ENCODE results near the gene TANK.

TANK gene

GRCh38 chr2:161147856-161148255 lies 12.4 kb upstream of the TANK start:
- Histone ChIP-seq H3K9ac (ENCODE audit: low read depth, low read length) (no peak overlapping the region), H3K4me3 (ENCODE audit: low read depth in 1 of 2, low read length in 2 of 2) (no peak overlapping the region), H3K4me1 (ENCODE audit: insufficient read depth, low read length) (no peaks in the 10 kb centered on the region), H4K20me1 (ENCODE audit: insufficient read depth, low read length) (no peaks in the 10 kb centered on the region), H3K9me3 (ENCODE audit: insufficient read depth, low read length, severe bottlenecking) (peaks cover 27% of the 10 kb centered on the region), H3K4me2 (ENCODE audit: insufficient read depth, low read length) (no peak overlapping the region), H3K79me2 (ENCODE audit: insufficient read depth, low read length) (no peaks in the 10 kb centered on the region), H3K27me3 (ENCODE audit: insufficient read depth, low read length, poor library complexity) (no peaks in the 10 kb centered on the region), H2AFZ (ENCODE audit: low read depth, low read length) (no peak overlapping the region), H3K27ac (ENCODE audit: low read length) (no peak overlapping the region), H3K36me3 (ENCODE audit: insufficient read depth, low read length) (no peaks in the 10 kb centered on the region)
- TF ChIP-seq EZH2 (IDR thresholded peaks at IDR 0.05; ENCODE audit: borderline replicate concordance, low read depth, low read length, severe bottlenecking) (no peak), CTCF (IDR thresholded peaks at IDR 0.05; ENCODE audit: borderline replicate concordance, extremely low read depth, low read length, poor library complexity, severe bottlenecking) (no peak)
- no peak for ATAC-seq (ENCODE audit: insufficient read depth, low read depth)
- no peak for DNase-seq

DNA sequence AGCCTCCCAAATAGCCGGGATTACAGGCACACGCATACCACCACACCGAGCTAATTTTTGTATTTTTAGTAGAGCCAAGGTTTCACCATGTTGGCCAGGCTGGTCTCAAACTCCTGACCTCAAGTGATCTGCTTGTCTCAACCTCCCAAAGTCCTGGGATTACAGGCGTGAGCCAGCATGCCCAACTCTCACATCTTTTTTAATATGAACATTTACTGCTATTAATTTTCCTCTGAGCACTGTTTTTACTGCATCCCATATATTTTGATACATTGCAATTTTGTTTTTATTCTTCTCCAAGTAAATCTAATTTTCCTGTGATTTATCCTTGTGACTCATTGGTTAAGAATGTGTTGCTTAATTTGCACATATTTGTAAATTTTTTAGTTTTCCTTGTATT lies 9.5 kb upstream of the TANK start:
- Histone ChIP-seq H3K4me2 (ENCODE audit: insufficient read depth, low read length) (no peak overlapping the region), H3K27me3 (ENCODE audit: insufficient read depth, low read length, poor library complexity) (no peaks in the 10 kb centered on the region), H3K9me3 (ENCODE audit: insufficient read depth, low read length, severe bottlenecking) (peaks cover 28% of the 10 kb centered on the region), H2AFZ (ENCODE audit: low read depth, low read length) (no peak overlapping the region), H3K79me2 (ENCODE audit: insufficient read depth, low read length) (no peaks in the 10 kb centered on the region), H3K36me3 (ENCODE audit: insufficient read depth, low read length) (no peaks in the 10 kb centered on the region), H4K20me1 (ENCODE audit: insufficient read depth, low read length) (no peaks in the 10 kb centered on the region), H3K4me3 (ENCODE audit: low read depth in 1 of 2, low read length in 2 of 2) (no peak overlapping the region), H3K27ac (ENCODE audit: low read length) (no peak overlapping the region), H3K9ac (ENCODE audit: low read depth, low read length) (no peak overlapping the region), H3K4me1 (ENCODE audit: insufficient read depth, low read length) (no peaks in the 10 kb centered on the region)
- no peak for ATAC-seq (ENCODE audit: insufficient read depth, low read depth)
- DNase-seq: no peak
- TF ChIP-seq CTCF (IDR thresholded peaks at IDR 0.05; ENCODE audit: borderline replicate concordance, extremely low read depth, low read length, poor library complexity, severe bottlenecking) (no peak), EZH2 (IDR thresholded peaks at IDR 0.05; ENCODE audit: borderline replicate concordance, low read depth, low read length, severe bottlenecking) (no peak)

GRCh38 chr2:161152302-161152701 lies 7.9 kb upstream of the TANK start:
- Histone ChIP-seq H3K79me2 (ENCODE audit: insufficient read depth, low read length) (no peaks in the 10 kb centered on the region), H3K4me1 (ENCODE audit: insufficient read depth, low read length) (no peaks in the 10 kb centered on the region), H3K27me3 (ENCODE audit: insufficient read depth, low read length, poor library complexity) (no peaks in the 10 kb centered on the region), H3K36me3 (ENCODE audit: insufficient read depth, low read length) (no peaks in the 10 kb centered on the region), H2AFZ (ENCODE audit: low read depth, low read length) (no peak overlapping the region), H4K20me1 (ENCODE audit: insufficient read depth, low read length) (no peaks in the 10 kb centered on the region), H3K4me3 (ENCODE audit: low read depth in 1 of 2, low read length in 2 of 2) (no peak overlapping the region), H3K9me3 (ENCODE audit: insufficient read depth, low read length, severe bottlenecking) (peaks cover 27% of the 10 kb centered on the region), H3K4me2 (ENCODE audit: insufficient read depth, low read length) (no peak overlapping the region), H3K9ac (ENCODE audit: low read depth, low read length) (no peak overlapping the region), H3K27ac (ENCODE audit: low read length) (no peak overlapping the region)
- no peak for DNase-seq
- no peak for ATAC-seq (ENCODE audit: insufficient read depth, low read depth)
- TF ChIP-seq EZH2 (IDR thresholded peaks at IDR 0.05; ENCODE audit: borderline replicate concordance, low read depth, low read length, severe bottlenecking) (no peak), CTCF (IDR thresholded peaks at IDR 0.05; ENCODE audit: borderline replicate concordance, extremely low read depth, low read length, poor library complexity, severe bottlenecking) (no peak)

DNA sequence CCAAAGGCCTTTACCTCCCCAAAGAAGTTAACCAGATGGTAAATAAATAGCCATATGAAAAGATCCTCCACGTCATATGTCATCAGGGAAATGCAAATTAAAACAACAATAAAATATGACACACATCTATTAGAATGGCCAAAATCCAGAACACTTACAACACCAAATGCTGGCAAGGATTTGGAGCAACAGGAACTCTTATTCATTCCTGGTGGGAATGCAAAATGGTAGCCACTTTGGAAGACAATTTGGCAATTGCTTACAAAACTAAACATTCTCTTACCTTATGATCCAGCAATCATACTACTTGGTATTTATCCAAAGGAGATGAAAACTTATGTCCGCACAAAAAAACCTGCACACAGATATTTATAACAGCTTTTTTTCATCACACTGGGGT lies 1.3 kb upstream of the TANK start:
- H3K27ac ChIP-seq (ENCODE audit: low read length): no peak overlapping the region
- peaks cover 39% of the 10 kb centered on the region for H3K4me1 ChIP-seq (ENCODE audit: insufficient read depth, low read length)
- ATAC-seq (ENCODE audit: insufficient read depth, low read depth): no peak
- 0 out of 2 replicates have a peak overlapping the region, but pooled peaks have one; percentile 76 for H2AFZ ChIP-seq (ENCODE audit: low read depth, low read length)
- peaks cover 13% of the 10 kb centered on the region for H3K36me3 ChIP-seq (ENCODE audit: insufficient read depth, low read length)
- H3K4me3 ChIP-seq (ENCODE audit: low read depth in 1 of 2, low read length in 2 of 2): no peak overlapping the region
- no peaks in the 10 kb centered on the region for H3K9me3 ChIP-seq (ENCODE audit: insufficient read depth, low read length, severe bottlenecking)
- no peaks in the 10 kb centered on the region for H3K27me3 ChIP-seq (ENCODE audit: insufficient read depth, low read length, poor library complexity)
- TF ChIP-seq EZH2 (IDR thresholded peaks at IDR 0.05; ENCODE audit: borderline replicate concordance, low read depth, low read length, severe bottlenecking): no peak
- H3K9ac ChIP-seq (ENCODE audit: low read depth, low read length): no peak overlapping the region
- no peaks in the 10 kb centered on the region for H4K20me1 ChIP-seq (ENCODE audit: insufficient read depth, low read length)
- H3K4me2 ChIP-seq (ENCODE audit: insufficient read depth, low read length): peak overlapping the region; percentile 68; the same call in 1 of the 2 replicates
- DNase-seq: no peak
- peaks cover 42% of the 10 kb centered on the region for H3K79me2 ChIP-seq (ENCODE audit: insufficient read depth, low read length)
